Stimulated activated CD8-positive, alpha-beta memory T cell treated with anti-CD3 and anti-CD28 coated beads, Interleukin-15, amount 100 ng/mL, for 48 hours (primary cell): Measurements from ENCODE around the gene ARHGAP25.
A peak's percentile ranks its signal among the peaks of the same experiment; 100 is the strongest.

Source experiments
- DNase-seq, 2 donors: peaks; one replicate each; pipeline ENCODE4 v3.0.0-alpha.2; 2020; ENCODE audit warnings: low read depth in 2 of 2

ARHGAP25 gene

GRCh38 chr2:68829749-68830148 is 95.1 kb downstream of the ARHGAP25 start:
- DNase-seq: peak in 1 of 2 donors; percentile 4

- no peak for DNase-seq
These were observed 97.1 kb downstream of the ARHGAP25 start for GRCh38 chr2:68831686-68832232.

GRCh38 chr2:68832233-68832869 is 97.7 kb downstream of the ARHGAP25 start:
- peak; percentile 40 to 65 for DNase-seq

DNA sequence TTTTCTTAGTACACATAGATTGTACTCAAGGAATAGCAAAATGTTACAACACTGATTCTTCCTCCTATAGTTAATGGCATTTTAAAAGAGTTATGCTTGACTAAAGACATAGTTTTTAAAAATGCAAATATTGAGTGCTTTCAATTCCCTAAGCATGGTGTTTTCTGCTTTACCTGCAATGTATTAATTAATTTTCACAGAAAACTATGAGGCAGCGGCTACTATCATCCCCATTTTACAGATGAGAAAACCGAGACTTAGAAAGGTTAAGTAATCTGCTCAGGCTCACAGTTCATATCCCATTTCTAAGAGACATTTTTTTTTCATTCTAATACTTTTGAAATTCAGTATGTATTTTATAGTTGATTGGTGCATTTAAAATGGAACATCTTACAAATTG is 98.6 kb downstream of the ARHGAP25 start:
- no peak for DNase-seq

DNA sequence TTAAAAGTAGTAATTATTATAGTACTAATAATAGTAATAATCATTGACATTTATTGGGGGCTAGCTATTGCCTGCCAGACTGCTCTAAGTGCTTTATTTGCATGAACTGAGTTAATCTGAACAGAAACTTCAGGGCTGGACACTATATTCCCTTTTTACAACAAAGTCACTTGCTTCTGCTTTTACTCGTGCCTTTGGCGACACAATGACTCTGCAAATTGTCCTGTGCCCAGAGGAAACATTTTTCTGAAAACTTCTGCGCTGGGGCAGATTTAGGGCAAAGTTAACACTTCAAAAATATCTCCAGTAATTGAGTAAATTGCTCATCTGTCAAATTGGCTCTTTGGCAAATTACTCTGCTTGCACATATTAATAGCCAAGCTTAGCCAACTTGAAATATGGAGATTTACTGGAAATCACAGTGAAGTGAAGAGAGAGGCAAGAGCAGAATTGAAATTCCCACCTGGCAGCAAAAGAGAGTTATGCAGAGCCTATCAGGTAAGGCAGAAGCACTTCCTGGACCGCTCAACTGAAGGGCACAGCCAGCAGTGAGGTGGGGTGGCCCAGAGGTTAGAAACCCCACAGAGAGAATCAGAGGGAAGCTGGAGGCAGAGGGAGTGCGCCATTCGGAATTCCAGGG is 100.2 kb downstream of the ARHGAP25 start:
- no peak for DNase-seq

GRCh38 chr2:68835621-68836020 is 101.0 kb downstream of the ARHGAP25 start:
- DNase-seq: no peak

GRCh38 chr2:68837164-68837860 is 102.7 kb downstream of the ARHGAP25 start:
- peak; percentile 17 to 35 for DNase-seq

- DNase-seq: no peak
These were observed 103.3 kb downstream of the ARHGAP25 start for GRCh38 chr2:68837861-68838341.

DNA sequence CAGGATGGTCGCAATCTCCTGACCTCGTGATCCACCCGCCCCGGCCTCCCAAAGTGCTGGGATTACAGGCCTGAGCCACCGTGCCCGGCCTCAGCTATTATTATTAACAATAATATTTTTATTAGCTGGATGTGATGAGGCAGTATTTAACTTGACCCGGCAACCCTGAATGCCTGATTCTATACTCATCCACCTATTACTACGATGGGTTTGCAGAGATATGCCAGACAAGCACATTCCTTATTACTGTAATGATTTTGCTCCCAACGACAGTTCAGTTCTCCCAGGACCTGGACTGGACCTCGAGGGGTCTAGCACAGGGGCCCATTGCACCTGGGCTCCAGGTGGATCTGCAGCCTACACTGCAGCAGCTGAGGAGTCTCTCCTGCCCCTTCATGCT is 104.0 kb downstream of the ARHGAP25 start:
- no peak for DNase-seq

GRCh38 chr2:68839260-68839833 is 104.7 kb downstream of the ARHGAP25 start:
- peak in 1 of 2 donors; percentile 11 for DNase-seq

DNA sequence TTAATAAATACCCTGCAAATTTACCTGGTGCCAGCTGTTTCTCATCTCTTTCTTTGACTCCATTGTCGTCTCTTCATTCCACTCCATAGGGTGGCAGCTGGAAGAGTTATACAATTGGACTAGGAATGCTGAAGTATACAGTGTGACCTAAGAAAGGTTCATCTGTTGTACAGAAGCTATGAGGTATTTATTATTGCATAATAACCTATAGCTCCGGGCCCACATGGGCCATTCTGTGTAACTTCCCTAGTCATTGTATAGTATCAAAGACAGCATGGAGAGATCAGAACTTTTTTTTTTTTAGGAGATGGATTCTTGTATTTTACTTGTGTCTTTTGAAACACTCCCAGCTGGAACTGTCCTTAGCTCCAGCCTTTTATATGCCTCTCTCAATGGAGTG is 110.4 kb downstream of the ARHGAP25 start:
- no peak for DNase-seq

- DNase-seq: no peak
These were observed 111.5 kb downstream of the ARHGAP25 start for GRCh38 chr2:68846091-68846490.

DNA sequence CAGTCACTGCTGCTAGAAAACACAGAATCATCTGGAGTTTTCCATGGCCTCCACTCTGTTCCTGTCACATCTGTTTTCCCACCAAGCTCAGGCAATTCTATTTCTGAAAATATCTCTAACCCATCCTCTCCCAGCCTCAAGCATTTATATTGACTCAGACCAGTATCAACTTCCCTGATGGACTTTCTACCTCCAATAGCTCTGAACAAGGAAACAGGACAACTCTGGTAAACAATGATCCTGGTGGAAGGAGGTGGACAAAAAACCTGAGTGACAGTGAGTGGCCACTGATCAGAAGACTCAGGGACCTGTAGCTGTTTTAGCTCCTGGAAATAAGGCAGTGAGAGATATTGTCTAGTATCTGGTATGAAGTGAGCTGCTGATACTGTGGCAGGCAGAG is 113.1 kb downstream of the ARHGAP25 start:
- DNase-seq: no peak

DNA sequence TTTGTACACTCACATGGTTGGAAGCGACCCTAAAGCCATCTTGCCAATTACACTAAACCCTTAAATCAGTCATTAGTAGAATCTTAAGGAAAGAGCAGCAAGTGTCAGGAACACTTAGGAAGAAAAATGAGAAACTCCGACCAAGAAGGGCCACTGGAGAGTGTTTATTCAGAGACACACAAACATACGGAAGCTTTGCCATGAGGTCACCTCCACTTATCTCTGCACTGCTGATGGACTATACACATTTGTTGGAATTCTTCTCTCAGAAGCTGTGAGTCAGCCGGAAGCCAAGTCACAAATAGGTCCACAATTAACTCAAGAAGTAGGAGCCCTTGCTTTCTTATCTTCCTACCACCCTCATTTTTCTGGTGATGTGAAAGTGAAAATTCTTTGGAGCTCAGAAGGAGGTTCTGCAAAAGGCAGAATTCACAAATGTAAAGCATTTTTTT is 115.0 kb downstream of the ARHGAP25 start:
- no peak for DNase-seq

DNA sequence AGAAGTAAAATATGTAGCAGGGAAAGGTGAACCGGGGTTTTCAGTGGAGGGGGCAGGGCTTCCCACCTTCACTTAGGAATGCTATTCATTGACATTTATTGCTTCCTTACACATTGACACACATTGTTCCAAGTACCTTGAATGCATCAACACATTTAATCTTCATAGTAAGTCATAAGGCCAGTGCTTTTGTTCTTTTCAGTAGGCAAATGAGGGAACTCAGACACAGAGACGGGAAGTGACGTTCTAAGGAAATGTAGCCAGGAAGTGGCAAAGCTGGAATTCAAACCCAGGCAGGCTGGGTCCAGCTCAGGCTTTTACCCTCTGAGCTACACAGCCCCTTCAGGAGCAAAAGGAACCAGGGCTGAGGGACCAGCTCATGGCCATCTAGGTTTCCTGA is 115.9 kb downstream of the ARHGAP25 start:
- DNase-seq: no peak

DNA sequence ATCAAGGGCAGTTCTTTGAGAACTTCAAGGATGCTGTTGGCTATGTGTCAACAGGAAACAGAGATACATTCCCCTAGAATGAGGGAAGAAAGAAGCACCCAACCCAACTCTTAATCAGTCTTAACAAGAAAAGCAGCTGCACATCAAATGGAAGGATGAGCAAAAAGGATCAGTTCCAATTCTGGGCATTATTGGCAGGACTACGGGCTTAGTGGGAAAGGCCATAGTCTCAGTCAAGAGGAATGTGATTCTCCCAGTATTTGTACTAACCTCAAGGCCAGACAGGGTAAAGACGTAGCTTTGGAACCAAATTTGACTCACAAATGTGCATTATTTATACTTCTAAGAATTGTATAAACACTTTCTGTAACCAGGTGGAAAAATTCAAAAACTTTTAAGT is 118.4 kb downstream of the ARHGAP25 start:
- DNase-seq: no peak

- no peak for DNase-seq
These were observed 119.3 kb downstream of the ARHGAP25 start for GRCh38 chr2:68853915-68854314.

DNA sequence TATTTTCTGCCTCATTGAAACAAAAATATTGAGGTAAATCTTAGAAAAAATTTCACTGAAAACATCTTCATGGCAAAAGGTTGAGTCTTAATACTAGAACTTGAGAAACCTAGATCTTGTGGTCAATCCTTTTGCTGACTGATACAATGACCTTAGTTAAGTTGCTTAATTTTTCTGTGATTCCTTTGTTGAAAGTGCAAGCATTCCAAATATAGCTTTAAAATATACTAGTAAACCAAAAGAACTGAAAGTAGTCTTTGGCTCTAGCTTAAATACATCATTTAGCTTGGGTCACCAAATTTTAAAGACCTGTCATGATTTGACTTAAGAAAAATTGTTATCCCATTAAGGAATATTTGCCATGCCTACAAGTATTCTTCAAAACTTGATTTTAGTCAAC is 119.9 kb downstream of the ARHGAP25 start:
- no peak for DNase-seq

GRCh38 chr2:68855550-68855949 is 120.9 kb downstream of the ARHGAP25 start:
- no peak for DNase-seq

DNA sequence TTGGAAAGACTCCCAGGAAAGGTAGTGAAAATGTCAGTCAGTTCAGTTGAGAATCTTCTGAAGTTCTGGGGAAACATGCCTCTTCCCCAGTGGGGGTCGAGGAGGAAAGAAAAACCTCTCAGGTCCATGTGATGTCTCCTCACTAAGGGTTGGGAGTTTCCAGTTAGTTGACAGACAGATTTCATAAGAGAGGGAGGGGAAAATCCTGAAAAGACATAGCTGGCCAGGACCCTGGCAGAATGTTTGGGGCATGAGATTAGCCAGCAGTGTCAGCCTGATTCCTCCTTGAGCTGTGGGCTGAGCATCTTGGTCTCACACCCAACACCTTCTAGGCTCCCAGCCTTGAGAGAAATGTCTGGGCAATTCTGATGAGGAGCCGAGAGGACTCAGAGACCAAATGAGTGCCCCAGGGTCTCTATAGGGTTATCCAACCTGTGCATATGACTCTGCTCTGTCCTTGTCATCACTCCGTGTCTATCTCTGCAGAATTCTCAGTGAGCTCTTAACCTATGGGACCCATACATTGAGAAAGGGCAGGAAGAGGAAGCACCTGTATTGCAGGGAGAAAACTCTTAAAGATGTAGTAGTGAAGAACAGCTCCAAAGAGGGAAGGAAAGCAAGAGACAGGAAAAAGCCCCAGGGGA is 122.7 kb downstream of the ARHGAP25 start:
- no peak for DNase-seq

GRCh38 chr2:68857855-68858456 is 123.3 kb downstream of the ARHGAP25 start:
- no peak for DNase-seq
